GM21447 (cell line): ENCODE results near the gene AVPR2.
A peak's percentile ranks its signal among the peaks of the same experiment; 100 is the strongest.

Source experiments
- ATAC-seq: cut with Tn5 transposase; IDR thresholded peaks from one replicate; pipeline ENCODE4 v1.9.1; 2021; ENCODE audit not compliant: unreplicated experiment

AVPR2 gene

DNA sequence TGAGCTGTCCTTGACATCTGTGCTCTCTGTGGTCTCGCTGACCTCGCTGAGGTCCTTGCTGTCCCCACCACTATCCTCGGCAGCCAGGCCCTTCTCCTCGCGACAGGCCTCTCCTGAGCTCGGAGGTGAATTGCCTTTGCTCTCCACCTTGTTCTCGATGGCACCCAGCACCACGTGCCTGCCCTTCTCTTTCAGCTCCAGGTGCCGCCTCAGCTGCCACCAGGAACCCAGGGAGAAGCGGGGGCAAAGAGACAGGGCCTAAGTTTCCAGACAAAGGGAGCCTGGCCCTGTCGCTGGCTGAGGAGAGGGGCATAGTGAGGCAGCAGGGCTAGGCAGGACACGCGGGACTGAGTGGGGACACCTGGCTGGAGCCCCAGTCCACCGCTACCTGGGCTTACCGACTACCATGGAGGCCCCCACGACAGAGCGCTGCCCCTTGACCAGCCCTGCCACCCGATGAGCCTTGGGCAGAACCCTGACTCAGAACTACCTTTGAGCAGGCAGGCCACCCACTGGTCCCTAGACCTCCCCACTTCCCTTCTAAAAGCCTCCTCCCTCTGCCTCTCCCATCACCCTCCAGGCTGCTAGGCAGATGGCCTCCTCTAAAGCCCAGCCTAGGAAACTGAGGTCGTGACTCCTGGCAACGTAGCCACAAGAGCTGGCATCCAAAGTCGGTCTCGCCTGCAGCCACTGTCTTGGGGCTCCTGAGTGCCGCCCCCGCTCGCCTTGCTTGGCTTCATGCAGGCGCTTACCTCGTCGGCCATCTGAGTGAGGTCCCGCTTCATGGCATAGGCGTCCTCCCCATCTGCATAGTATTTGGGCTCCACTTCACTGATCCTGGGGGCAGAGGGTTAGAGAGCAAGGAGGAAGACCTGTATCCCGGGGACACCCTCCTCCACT lies 25.8 kb downstream of the AVPR2 start:
- ATAC-seq = no peak

DNA sequence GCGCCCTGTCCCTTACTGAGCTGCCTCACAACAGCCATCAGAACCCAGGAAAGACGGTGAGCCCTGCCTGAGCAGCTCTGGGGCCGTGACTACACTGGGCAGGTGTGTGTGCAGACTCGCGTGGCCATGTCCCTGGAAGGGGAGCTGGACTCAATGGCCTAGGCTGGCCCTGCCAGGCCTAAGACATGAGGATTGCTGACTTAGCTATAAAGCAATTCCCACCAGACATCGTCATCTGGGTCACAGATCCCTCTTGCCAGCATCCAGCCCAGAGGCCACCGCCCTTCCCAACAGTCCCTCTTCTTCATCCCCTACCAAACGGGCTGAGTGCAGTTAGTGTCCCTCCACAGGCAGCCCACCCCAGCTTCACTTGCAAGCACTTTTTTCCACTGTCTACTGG lies 26.7 kb downstream of the AVPR2 start:
- ATAC-seq = no peak

DNA sequence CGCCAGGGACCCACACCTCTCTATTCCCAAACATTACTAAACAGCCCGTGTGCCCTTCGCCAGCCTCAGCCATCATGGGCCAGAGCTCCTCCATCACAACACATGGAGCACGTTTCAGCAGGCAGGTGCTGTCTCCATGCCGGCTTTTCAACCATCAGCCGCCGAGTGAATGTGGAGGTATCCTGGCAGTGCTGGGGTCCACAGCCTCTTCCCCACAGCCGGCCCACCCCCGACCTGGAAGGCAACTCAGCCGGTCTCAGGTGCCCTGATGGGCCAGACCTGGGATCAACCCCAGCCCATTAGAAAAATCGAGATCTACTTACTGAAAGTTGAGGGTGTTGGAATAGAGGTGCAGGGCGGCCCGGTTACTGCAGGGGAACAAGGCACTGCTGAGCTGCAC lies 27.3 kb downstream of the AVPR2 start:
- no peak for ATAC-seq

DNA sequence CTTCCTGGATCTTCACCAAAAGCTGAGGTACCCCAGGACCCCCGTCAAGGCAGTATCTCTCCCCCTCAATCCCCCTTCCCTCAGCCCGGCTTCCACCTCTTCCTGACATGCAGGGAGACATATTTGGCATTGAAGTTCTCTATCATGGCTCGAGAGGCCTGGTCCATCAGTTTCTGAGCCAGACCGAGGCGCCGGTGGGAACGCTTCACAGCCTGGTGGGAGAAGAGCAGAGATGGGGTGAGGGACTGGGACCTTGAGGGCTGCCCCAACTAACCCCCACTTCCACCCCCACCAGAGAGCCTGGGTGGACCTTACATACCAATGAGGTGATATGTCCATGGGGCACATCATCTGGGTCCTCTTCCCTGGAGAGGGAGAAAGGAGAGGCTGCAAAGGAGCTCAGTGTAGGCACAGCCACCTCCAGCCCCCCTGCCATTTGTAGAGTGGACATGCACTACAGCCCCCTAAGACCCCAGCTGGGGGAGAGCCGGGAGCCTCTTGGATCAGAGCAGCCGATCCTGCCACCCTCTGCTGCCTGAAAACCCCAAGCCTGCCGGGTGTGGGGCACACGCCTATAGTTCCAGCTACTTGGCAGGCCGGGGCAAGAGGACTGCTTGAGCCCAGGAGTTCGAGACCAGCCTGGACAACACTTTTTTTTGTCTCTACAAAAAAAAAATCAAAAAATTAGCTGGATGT lies 27.9 kb downstream of the AVPR2 start:
- no peak for ATAC-seq

DNA sequence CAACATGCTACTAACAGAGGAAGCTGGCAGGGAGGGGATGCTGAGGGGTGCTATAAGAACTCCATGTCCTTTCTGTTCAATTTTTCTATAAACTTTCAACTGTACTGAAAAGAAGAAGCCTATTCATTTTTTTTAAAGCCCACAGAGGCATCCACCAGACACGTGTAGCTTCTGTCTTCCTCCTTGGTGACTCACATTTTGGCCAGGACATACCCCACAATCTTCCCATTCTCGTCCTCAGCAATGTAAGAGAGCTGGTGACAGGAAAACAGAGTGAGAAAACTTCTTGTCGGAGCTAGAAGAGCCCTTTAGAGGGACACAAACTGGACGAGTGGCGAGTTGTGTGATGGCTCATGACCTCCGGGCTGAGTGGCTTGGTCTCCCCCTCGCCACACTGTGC lies 29.3 kb downstream of the AVPR2 start:
- ATAC-seq = no peak

DNA sequence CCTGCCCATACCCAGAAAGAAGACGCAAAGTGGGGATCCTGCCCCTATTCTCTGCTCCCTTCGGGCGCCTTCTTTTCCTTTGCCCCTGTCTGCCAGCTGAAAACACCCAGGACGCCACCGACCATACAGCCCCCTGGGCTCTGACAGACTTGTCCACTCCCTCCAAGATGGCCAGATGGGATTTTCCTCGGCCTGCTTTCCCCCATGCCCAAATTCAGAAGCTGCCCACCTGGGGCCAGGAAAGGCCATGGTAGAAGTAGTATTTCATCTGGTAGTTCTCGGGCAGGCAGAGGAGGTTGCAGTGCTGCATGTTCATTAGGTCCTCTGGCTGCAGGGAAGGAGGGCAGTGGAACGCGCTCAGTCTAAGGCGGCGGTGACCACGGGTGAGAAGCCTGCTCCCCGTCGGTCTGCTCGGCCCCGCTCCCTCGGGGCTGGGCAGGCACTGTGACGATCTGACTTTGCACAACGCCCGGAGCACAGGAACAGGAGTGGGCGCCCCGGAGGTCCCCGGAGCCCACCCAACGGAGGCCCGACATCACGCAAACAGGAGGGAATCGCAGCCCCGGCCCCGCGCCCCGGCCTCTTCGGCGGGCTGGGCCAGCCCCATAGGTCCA lies 29.8 kb downstream of the AVPR2 start:
- no peak for ATAC-seq

DNA sequence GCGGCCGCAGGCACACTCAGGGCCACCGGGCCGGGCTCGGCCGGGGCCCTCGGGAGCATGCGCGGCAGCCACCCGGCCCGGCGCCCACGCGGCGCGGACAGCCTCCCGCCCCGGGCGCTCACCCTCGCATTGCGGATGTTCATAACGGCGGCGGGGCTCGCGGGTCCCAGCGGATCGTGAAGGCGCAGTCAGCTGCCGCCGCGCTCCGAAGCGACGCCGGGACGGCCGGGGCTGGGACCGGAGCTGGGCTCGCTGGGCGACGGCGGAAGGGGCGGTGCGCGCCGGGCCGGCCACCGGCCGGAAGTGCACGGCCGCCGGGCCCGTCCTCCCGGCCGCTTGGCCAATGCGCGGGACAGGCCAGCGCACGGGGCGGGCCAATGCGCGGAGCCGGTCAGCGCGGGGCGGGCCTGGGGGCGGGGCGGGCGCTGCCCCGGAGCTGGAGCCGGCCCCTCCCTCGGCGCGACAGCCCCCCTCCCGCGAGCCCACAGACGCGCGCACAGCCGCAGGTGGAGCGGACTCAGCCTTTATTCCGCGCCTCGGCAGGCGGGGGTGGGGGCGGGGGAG lies 30.4 kb downstream of the AVPR2 start, which contains the start of gene NAA10:
TSS of gene NAA10 (minus strand) at position 276 of the 564 bp plus-strand sequence. CDS start at position 143, 133 bp downstream.
- peak; percentile 83 for ATAC-seq

DNA sequence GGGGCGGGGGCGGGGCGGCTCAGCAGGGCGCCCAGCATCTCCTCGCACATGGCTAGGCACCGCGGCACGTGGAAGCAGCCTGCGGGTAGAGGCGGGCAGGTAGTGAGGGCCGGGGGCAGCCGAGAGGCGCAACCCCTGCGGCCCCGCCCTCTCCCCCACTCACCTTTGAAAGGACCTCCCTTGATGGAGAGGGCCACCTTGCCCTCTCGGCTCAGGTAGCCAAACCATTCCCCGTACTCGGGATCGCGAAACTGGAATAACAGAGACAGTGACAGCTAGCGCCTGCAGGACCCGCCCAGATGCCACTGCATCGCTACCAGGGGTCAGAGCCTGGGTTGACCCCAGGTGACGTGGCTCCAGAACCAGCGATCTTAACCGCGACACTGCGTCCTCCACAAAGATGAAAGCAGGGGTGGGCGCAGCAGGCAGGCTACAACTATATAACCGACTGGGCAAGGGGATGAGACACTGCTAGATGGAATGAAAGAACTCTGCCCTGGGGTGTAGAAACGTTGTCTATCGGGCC lies 30.9 kb downstream of the AVPR2 start:
- ATAC-seq = peak; percentile 10

DNA sequence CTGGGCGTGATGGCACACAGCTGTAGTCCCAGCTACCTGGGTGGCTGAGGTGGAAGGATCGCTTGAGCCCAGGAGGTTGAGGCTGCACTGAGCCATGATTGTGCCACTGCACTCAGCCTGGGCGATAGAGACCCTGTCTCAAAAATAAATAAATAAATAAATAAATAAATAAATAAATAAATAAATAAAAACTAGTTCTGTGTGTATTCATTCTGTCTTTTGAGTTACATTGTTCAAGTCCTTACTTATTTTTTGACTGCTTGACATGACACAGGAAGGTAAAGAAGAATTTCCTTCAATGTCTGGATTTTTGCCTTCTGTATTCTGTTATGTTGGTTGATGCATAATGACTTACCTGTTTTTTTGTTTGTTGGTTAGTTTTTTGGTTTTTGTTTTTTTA lies 32.6 kb downstream of the AVPR2 start:
- no peak for ATAC-seq

DNA sequence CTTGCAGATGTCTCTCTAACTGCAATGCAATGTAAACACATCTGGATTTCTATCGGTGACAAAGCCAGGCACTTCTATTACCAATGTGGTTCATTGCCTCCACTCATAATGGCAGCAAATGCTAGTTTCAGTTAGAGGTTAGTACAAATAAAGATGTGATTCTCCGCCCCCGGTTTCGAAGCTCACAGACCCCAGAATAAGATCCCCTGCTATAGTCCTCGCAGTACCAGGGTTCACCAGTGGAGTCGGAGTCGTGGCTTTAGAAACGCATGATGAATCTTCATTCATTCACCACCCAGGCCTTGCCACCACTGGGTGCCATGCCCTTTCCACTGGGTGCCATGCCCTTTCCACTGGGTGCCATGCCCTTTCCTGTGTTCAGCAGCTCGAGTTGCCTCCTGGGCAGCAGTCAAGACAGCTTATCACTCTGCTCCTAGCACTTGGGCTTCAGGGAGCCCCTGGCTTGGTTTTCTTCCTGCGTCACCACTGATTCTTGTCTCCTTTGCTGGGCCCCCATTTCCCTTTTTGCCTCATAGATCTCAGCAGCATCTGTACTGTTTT lies 33.8 kb downstream of the AVPR2 start:
- no peak for ATAC-seq

DNA sequence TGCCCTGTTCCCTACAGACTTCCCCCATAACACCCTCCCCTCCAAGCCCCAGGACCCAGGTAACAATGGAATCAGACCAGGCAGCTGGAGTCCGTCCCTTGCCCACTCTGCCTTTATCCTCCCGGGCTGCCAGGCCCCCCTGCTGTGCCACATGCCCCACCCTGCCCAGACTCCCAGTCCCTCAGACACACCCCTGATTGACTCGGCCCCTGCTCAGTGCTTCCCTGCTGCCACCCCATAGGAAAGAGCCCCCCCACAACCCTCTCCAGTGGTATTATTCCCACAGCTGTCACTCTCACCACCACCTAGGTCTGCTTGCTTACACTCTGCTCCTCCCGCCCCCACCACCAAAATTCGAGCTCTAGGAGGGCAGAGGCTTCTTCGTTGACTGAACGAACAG lies 35.1 kb downstream of the AVPR2 start:
- ATAC-seq = no peak

DNA sequence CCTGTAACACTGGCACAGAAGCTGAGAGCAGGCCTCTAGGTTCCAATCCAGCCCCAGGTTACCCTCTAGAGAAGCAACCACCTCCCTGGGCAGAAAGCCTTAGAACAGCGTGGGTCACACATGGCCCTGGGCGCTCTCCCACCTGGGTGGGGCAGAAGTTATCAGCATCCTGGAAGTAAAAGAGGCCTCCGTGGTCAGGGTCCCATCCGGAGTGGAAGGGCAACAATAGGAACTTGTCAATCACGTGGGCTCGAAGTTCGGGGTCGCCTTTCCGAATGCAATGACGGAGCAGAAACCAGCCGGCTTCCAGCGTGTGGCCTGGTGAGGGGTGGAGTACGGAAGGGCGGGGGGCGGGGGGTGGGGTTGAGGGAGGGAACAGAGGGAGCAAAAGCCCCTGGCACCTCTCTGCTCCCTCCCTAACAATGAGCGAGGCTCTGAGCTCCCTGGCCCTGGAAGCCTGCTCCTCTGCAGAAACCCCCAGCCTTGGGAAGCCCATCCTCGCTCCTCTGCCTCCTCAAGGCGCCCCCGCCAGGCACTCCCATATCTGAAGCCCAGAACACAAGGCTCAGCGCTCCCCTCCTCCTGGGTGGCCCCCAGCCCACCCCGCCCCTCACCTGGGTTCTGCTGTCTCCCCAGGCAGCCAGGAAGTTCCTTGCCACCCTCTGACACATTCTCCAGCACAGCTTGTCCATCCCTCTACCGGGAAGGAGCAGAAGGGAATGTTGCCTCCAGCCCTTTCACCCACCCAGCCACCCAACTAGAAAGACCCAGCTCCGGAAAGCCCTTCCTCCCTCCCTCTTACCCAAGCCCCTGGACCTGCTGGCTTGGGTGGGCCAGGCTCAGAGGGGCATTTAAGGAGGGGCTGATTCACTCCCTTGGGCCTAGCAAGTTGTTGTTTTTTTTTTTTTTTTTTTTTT lies 37.1 kb downstream of the AVPR2 start:
- no peak for ATAC-seq

DNA sequence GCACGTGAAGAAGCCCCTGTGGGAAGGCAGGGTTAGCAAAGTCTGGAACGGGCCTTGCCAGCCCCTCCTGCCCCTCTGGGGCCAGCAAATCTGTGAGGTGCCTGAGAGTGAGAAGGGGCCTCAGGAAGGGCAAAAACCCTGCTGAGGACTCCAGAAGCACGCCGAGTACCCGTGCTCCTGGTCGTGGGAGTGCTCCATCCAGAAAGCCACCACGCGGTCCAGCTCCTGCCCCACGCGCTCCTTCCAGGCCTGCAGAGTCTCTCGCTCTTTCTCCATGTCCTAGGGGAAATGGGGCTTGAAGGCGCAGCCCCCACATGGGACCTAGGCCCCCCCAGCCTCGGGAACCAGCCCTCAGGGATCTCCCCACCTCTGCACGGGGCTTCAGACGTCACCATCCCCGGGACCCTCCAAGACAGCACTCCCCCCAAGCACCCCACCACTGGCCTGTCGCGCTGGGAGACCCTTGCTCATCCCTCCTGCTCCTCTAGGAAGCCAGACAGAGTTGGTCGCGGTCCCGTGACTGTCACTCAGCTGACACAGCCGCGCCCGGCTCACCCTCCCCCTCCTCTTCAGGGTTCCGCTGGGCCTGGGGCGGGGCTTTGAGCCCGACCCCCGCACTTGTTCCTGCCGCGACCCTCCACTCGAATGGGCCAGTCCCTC lies 39.8 kb downstream of the AVPR2 start, which contains the start of gene RENBP:
TSS of gene RENBP (minus strand) at position 504 of the 660 bp plus-strand sequence. CDS start at position 471, 33 bp downstream.
- no peak for ATAC-seq

DNA sequence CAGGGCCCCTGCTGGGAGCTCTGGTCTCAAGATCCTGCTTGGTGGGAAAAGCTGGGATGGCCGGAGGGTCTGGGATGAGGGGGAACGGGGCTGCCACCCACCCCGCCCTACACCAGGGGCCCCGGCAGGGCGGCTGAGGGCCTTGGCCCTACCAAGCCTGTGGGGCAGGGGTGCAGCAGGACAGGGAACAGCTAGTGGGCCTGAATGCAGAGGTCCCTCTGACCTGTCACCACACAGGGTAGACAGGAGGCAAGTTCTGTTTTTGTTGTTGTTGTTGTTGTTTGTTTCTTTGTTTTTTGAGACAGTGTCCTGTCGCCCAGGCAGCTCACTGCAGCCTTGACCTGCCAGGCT lies 40.3 kb downstream of the AVPR2 start:
- no peak for ATAC-seq

DNA sequence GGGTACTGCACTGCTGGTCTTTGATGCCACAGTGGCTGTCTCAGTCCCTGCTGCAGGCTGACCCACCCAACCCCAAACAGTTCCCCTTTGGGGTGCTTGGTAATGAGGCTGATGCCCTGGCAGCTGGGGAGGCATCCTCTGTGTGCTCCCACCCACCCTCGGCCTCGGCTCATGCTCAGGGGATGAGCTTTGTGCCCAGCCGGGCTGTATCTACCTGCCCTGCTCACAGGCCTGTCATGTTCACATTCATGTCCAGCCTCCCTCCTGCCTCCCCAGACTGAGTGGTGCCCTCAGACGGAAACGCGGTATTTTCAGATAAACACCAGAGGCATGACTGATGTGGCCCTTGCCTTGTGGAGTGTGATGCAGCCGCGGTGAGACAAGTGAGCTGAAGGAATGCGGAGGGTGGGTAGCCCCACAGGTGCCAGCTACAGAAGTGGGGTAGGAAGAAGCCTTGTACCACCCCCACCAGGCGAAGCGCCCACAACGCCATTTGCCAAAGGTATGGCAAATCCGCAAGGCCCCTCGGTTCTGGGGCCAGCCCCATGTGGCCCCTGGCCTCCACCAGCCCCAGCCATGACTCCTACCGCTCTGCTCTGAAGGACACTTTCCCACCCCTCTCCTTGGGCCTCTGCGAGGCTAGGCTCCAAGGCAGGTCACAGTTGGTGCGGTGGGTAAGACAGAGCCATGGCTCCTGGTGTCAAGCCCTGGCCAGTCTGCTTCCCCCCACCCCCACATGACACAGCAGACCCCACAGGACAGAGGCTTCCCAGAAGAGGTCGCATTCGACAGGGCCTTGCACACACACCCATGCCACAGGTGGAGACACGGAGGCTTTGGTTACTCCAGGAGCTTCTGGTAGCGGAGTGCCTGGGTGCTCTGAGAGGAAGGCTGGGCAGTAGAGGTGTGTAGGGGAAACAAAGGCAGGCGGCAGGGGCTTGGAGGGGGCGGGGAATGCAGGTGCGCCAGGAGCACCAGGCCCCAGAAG lies 41.8 kb downstream of the AVPR2 start:
- ATAC-seq = no peak

DNA sequence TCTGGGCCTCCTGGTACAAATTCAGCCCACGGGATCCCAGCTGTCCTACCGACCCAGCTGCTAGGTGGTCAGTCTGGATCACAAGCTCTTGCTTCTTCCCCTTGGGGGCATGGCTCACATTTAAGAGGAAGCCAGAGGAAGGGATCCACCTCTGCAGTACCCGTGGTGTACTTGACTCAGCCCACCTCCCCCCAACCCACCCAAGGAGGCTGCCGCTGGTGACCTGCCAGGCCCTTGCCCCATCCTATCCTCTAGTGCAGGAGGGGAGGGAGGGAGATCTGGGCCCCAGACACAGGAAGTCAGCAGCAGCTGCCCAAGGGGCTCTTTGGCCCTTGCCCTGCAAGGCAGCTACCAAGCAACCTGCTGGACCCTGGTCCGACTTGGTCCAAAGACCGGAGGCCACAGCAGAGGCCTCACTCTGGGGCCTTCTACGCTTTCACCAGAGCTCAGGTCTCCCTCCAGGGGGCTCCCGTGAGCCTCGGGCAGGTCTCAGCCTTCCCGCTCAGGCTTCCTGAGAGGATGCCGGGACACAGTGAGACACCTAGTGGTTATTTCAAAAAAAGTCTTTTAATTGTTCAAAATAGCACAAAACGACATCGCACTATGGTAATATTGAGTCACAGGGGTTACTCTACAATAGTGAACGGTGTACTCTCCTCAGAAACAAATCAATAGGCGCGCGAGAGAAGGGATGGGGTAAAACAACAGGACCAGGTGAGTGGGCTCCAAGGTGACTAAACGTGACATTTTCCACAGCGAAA lies 42.7 kb downstream of the AVPR2 start:
- ATAC-seq = no peak

DNA sequence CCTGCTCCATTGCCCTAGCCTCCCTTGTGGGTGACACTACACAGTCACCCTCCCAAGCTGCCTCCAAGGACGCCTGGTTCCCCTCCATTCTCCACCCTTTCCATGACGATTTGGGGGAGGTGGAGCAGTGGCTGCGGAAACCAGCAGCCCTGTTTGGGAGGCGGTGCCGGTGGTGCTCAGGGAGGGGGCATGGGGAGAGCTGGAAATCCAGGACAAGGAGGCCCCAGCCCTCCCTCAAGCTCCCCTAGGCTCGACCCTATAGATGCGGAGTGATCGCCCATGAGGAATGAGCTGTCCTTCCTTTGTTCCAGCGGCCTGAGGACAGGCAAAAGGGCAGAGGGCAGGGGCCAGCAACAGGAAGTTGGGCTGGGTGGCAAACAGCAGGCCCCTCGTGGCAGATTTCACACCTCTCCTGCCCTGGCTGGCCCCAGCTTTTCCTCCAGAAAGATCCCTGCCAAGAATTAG lies 43.6 kb downstream of the AVPR2 start:
- no peak for ATAC-seq
